Keratinocyte (primary cell): Measurements from ENCODE around the gene SPDYC.

Source experiments
- CTCF ChIP-seq, 3 experiments: IDR thresholded peaks in 1 of 3; conservative IDR thresholded peaks in 1 of 3; optimal IDR thresholded peaks in 1 of 3; 2 replicates in 2 of 3; 3 replicates in 1 of 3; pipeline versions ENCODE3 to v1.5.1; 2011; ENCODE audit warnings: low read length in 3 of 3, mild to moderate bottlenecking in 3 of 3, moderate library complexity in 2 of 3, control low read depth in 1 of 3, inconsistent platforms in 1 of 3; ENCODE audit not compliant: insufficient read depth in 2 of 3; ENCODE audit errors: extremely low read depth in 1 of 3
- EZH2 ChIP-seq: IDR thresholded peaks from one replicate; pipeline ENCODE4 v1.6.1; 2012; ENCODE audit warnings: inconsistent platforms, mild to moderate bottlenecking, low read length, moderate library complexity

GRCh38 chr11:65185171-65185570 is 15.1 kb downstream of the SPDYC start:
- TF ChIP-seq CTCF (optimal IDR thresholded peaks at IDR 0.05 in 1 of 3, IDR thresholded peaks at IDR 0.05 in 1 of 3, conservative IDR thresholded peaks at IDR 0.05 in 1 of 3; ENCODE audit: extremely low read depth in 1 of 3, insufficient read depth in 2 of 3, low read length in 3 of 3) (no peak), EZH2 (no peak)
